Sigmoid colon (tissue), 7 donors: ENCODE results near the gene USP44. TPM values are rescaled to one million over a fixed set of nuclear protein-coding genes. Genes with fewer than 3 reads are reported as not detected.

Experiments
- DNase-seq: peaks from one replicate; pipeline ENCODE4 v3.0.0-alpha.2; 2019
- H3K27ac ChIP-seq, 4 donors: fragments of 200-600 bp; sonication (generic); one replicate each; pipeline ENCODE4 v1.5.1; 2016 to 2019; ENCODE audit warnings: mild to moderate bottlenecking in 1 of 4
- H3K27me3 ChIP-seq, 3 donors: fragments of 200-600 bp; sonication (generic); one replicate each; pipeline ENCODE4 v1.5.1; 2019; ENCODE audit warnings: mild to moderate bottlenecking in 1 of 3
- H3K36me3 ChIP-seq, 4 donors: fragments of 200-600 bp; sonication (generic); one replicate each; pipeline ENCODE4 v1.5.1; 2016 to 2019
- H3K4me1 ChIP-seq, 4 donors: fragments of 200-600 bp; sonication (generic); one replicate each; pipeline ENCODE4 v1.5.1; 2017 to 2019
- H3K4me3 ChIP-seq, 4 donors: fragments of 200-600 bp; sonication (generic); one replicate each; pipeline ENCODE4 v1.5.1; 2017 to 2019; ENCODE audit warnings: mild to moderate bottlenecking in 2 of 4, moderate library complexity in 1 of 4
- H3K9me3 ChIP-seq, 4 donors: fragments of 200-600 bp in 3 of 4; sonication (generic) in 3 of 4; one replicate each; pipeline versions ENCODE4 v1.5.1 to v1.6.1; 2013 to 2019
- EP300 ChIP-seq, 4 donors: sonication (generic); formaldehyde crosslinking; IDR thresholded peaks; one replicate each; pipeline ENCODE4 v1.6.1; 2017; ENCODE audit warnings: antibody characterized with exemption in 4 of 4
- POLR2A ChIP-seq, 2 donors: fragments of 450-650 bp; IDR thresholded peaks; one replicate each; pipeline ENCODE4 v1.6.1; 2016; ENCODE audit warnings: antibody characterized with exemption in 2 of 2, mild to moderate bottlenecking in 2 of 2, moderate library complexity in 2 of 2
- POLR2AphosphoS5 ChIP-seq, 4 donors: sonication (generic); formaldehyde crosslinking; IDR thresholded peaks; one replicate each; pipeline ENCODE4 v1.6.1; 2017; ENCODE audit warnings: antibody characterized with exemption in 4 of 4
- WGBS, 2 donors: extraction: QIAGEN DNeasy Blood & Tissue Kit; methylation state at CpG; one replicate each; pipeline ENCODE4 v1.1.7; 2013; 5-methylcytosine and 5-hydroxymethylcytosine counted together
- intact Hi-C: fragments of 100-400 bp; cut with DNase I; formaldehyde crosslinking; loops from one replicate; pipeline ENCODE4 v1.15.1; 2023
- polyA plus RNA-seq, 3 donors: library from polyadenylated mRNA; stranded (reverse); fragments of 200-250 nt; gene quantifications; one replicate each; pipeline ENCODE4 v1.2.3, GENCODE V29; 2013
- total RNA-seq, 4 donors: library from RNA; depleted of rRNA; stranded (reverse); fragments of >200 nt; gene quantifications; one replicate each; pipeline ENCODE4 v1.1.0, GENCODE V29; 2016
- TF ChIP-seq, protein P1 (sequence below), 4 experiments: fragments of 450-650 bp in 3 of 4; fragments of 200-600 bp in 1 of 4; IDR thresholded peaks; one replicate each; pipeline ENCODE4 v1.5.1; 2016 to 2019; ENCODE audit warnings: antibody characterized with exemption in 4 of 4, mild to moderate bottlenecking in 3 of 4, moderate library complexity in 2 of 4
- donor health status: healthy with polysubstance abuse.
- donor health status: Bipolar disorder and iron deficiency.
- donor health status: healthy.

Gene USP44
- total and polyA plus RNA-seq, 7 donors: 0.36 to 6.1 (median 2.7) TPM; not detected in 1

DNA sequence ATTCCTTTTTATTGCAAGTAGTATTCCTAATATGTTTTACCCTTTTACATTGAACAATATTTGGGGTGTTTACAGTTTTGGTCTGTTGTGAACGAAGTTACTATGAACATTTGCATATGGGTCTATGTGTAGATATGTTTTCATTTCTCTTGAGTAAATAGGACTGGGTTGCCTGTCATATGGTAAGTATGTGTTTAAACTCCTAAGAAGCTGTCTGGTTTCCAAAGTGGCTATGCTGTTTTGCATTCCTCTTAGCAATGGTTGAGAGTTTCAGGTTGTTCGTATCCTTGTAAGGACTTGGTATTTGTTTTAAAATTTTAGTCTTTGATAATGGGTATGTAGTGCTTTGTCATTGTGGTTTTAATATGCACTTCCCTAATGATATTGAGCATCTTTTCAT lies 71.0 kb downstream of the USP44 start:
- H3K4me1 ChIP-seq: peaks cover 0 to 75% (median 40%) of the 10 kb centered on the region in 4 donors

GRCh38 chr12:95474660-95474958 lies 76.7 kb downstream of the USP44 start:
- peak overlapping the region; percentile 81 to 93 (median 90) for H3K27ac ChIP-seq
- no peak for DNase-seq
- H3K9me3 ChIP-seq: no peaks in the 10 kb centered on the region
- peaks cover 0 to 36% (median 6%) of the 10 kb centered on the region in 4 donors for H3K36me3 ChIP-seq
- no peaks in the 10 kb centered on the region for H3K27me3 ChIP-seq
- peaks cover 0 to 51% (median 26%) of the 10 kb centered on the region in 4 donors for H3K4me1 ChIP-seq
- 1% methylated on average over 16 of the region's 16 CpGs for WGBS, 2 donors
- peak overlapping the region; percentile 61 to 83 (median 74) for H3K4me3 ChIP-seq
- intact Hi-C loops: loop anchor here (5.0 kb wide), 3 partner anchors 77 to 357 kb away; no protein-coding TSS in a partner anchor
- TF ChIP-seq EP300 (IDR thresholded peaks at IDR 0.05) (no peak), POLR2AphosphoS5 (IDR thresholded peaks at IDR 0.05) (no peak)
- TF ChIP-seq, protein P1, sequence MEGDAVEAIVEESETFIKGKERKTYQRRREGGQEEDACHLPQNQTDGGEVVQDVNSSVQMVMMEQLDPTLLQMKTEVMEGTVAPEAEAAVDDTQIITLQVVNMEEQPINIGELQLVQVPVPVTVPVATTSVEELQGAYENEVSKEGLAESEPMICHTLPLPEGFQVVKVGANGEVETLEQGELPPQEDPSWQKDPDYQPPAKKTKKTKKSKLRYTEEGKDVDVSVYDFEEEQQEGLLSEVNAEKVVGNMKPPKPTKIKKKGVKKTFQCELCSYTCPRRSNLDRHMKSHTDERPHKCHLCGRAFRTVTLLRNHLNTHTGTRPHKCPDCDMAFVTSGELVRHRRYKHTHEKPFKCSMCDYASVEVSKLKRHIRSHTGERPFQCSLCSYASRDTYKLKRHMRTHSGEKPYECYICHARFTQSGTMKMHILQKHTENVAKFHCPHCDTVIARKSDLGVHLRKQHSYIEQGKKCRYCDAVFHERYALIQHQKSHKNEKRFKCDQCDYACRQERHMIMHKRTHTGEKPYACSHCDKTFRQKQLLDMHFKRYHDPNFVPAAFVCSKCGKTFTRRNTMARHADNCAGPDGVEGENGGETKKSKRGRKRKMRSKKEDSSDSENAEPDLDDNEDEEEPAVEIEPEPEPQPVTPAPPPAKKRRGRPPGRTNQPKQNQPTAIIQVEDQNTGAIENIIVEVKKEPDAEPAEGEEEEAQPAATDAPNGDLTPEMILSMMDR (IDR thresholded peaks at IDR 0.05): no peak

More for the DNA sequence above, 71.0 kb downstream of the USP44 start:
- no peak for DNase-seq
- Histone ChIP-seq H3K4me3 (no peak overlapping the region), H3K27ac (no peak overlapping the region), H3K9me3 (no peaks in the 10 kb centered on the region), H3K36me3 (peaks cover 0 to 45% (median 6%) of the 10 kb centered on the region in 4 donors), H3K27me3 (no peaks in the 10 kb centered on the region)
- 79 to 87% methylated on average over 2 of the region's 2 CpGs for WGBS, 2 donors
- intact Hi-C loops: loop anchor here (5.0 kb wide), 1 partner anchor 263 kb away; the partner anchor contains the start of genes FGD6 and VEZT
- TF ChIP-seq POLR2A (IDR thresholded peaks at IDR 0.05): no peak
- TF ChIP-seq, protein P1 (IDR thresholded peaks at IDR 0.05): no peak
- no peak for TF ChIP-seq POLR2AphosphoS5 (IDR thresholded peaks at IDR 0.05)

DNA sequence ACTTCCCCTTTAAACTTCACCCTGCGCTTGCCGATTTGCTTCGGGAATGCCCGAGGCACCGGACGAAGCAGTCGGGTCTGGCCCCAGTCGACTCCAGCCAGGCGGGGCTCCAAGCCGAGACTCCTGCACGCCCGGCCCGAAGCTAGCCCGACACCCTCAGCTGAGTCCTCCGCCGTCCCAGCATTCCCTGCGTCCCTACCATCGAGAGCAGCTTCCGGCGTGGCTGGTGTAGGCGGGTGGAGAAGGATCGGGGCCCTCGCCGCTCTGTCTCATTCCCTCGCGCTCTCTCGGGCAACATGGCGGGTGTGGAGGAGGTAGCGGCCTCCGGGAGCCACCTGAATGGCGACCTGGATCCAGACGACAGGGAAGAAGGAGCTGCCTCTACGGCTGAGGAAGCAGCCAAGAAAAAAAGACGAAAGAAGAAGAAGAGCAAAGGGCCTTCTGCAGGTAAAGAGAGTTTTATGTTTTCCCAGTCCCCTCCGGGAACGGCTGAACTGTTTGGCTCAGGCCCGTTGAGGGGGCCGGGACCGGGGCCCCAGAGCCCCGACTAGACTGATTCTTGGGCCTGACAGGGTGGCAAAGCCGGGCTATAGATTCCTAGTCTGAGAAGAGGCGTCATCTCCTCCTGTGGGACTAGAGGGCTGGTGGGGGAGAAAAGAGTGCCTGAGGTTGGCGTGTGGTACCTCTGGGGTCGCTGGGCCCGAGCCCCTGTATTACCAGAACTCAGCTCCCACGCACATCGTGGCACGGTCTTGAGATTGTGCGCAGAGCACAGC lies 77.2 kb downstream of the USP44 start, which contains the start of gene METAP2:
METAP2 (plus strand) TSS at position 269 of the 776 bp plus-strand sequence; CDS start at position 297, 28 bp downstream.
- TF ChIP-seq POLR2A (IDR thresholded peaks at IDR 0.05) (peak; percentile 90), POLR2AphosphoS5 (IDR thresholded peaks at IDR 0.05) (peak; percentile 82 to 96 (median 94)), EP300 (IDR thresholded peaks at IDR 0.05) (peak in 1 of 4 donors; percentile 13)
- TF ChIP-seq, protein P1 (IDR thresholded peaks at IDR 0.05): no peak
- Histone ChIP-seq H3K4me1 (peaks cover 0 to 46% (median 26%) of the 10 kb centered on the region in 4 donors), H3K4me3 (peak within 1 kb of the TSS; percentile 61 to 83 (median 74)), H3K27me3 (no peaks in the 10 kb centered on the region), H3K9me3 (no peaks in the 10 kb centered on the region), H3K27ac (peak within 1 kb of the TSS; percentile 81 to 93 (median 90)), H3K36me3 (peaks cover 0 to 31% (median 6%) of the 10 kb centered on the region in 4 donors)
- DNase-seq: peak; percentile 98
- intact Hi-C loops: loop anchor here (5.0 kb wide), 3 partner anchors 77 to 357 kb away; no protein-coding TSS in a partner anchor
- WGBS, 2 donors: 0% methylated on average over 49 of the region's 49 CpGs

DNA sequence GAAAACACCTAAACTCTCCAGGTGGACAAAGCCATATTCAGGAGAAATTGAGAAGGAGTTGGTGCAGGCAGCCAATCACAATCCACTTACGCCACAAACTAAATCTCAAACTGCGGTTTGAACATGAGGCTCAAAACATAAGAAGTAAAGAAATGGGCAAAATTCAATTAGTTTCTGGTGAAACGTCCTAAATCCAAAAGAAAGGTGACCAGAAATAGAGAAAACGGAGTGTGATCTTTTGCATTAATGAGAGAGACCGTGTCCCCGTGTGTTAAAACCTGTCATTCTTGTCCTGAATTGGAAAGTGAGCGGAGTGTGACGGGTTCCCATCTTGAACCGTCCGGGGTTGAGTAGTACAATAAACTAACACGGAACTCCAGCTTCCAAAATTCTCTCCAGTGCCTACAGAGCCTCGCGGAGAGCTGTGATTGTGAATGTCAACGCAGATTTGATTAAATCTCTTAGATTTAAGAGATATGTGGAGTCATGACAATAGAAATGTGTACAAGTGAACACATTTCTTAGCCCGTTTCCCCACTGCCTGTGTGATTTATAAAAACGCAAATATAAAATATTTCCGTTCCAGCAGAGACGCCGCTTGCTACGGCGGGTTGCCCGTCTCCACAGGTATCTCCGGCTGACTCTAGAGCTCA lies 77.9 kb downstream of the USP44 start:
- H3K4me3 ChIP-seq: peak overlapping the region; percentile 61 to 83 (median 74)
- intact Hi-C loops: loop anchor here (5.0 kb wide), 3 partner anchors 76 to 356 kb away; no protein-coding TSS in a partner anchor
- H3K9me3 ChIP-seq: no peaks in the 10 kb centered on the region
- DNase-seq: no peak
- peaks cover 0 to 25% (median 6%) of the 10 kb centered on the region in 4 donors for H3K36me3 ChIP-seq
- peak overlapping the region; percentile 81 to 93 (median 90) for H3K27ac ChIP-seq
- WGBS, 2 donors: 1% methylated on average over 23 of the region's 23 CpGs
- TF ChIP-seq POLR2A (IDR thresholded peaks at IDR 0.05) (no peak), EP300 (IDR thresholded peaks at IDR 0.05) (no peak), POLR2AphosphoS5 (IDR thresholded peaks at IDR 0.05) (no peak)
- TF ChIP-seq, protein P1 (IDR thresholded peaks at IDR 0.05): no peak
- peaks cover 0 to 39% (median 23%) of the 10 kb centered on the region in 4 donors for H3K4me1 ChIP-seq
- no peaks in the 10 kb centered on the region for H3K27me3 ChIP-seq
